DMS153 (cell line): ENCODE results near the gene PCK2.

Experiments used
- DNase-seq: peaks from one replicate; lab custom pipeline; 2025; lab: John Stamatoyannopoulos, UW

Gene PCK2

DNA sequence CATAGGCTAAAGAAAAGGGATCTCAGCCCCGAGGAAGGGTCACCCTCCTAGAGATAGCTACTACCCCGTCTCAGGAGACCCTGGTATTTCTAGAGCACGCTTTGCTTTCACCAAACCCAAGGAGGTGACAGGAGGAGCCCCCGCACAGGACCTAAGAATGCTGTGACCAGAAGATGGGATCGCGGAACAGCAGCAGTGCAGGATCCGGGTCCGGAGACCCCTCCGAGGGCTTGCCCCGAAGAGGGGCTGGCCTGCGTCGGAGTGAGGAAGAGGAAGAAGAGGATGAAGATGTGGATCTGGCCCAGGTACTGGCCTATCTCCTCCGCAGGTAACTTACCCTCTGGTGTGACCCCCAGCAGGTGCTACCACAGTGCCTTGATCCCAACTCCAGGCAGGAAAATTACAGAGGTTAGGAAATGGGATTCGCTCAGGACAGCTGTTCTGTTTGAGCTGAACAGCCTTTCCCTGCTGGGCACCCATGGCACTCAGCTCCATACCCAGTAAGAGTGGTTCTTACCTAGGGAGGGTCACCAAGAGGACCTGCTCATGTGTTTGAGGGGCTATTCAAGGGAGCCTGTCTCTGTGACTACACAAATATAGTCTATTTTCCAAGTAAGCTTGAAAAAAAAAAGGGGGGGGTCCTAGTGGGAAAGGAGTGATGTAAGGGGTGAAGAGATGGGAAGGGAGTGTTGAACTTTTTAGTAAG is 21.5 kb downstream of the PCK2 start:
- DNase-seq, result no peak

DNA sequence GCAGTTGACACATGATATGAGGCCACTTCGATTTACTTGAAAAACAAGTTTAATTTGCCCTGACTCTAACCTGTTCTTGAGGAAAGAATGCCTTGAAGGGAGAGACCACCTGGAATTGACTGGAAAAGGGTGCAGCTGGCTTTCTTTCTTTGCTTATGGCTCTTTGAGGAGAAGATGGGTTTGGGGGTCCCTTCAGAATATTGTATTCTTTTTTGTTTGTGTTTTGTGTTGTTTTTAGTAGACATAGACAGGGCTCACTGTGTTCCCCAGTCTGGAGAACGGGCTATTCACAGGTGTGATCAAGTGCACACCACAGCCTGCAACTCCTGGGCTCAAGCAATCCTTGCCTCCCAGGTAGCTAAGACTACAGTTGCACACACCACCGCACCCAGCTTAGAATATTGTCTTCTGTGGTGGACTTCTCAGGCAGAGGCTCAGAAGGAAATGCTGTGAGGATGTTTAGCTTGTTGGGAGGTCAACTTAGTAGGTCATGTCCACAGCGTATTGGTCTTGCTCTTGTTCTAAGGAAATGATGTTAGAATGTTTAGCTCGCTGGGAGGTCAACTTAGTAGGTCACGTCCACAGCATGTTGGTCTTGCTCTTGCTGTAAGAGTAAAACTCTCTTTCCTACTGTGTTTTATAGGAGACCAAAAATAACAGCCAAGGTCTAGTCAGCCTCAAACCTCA is 22.2 kb downstream of the PCK2 start:
- DNase-seq, result no peak

GRCh38 chr14:24117179-24117578 is 23.1 kb downstream of the PCK2 start:
- no peak for DNase-seq

DNA sequence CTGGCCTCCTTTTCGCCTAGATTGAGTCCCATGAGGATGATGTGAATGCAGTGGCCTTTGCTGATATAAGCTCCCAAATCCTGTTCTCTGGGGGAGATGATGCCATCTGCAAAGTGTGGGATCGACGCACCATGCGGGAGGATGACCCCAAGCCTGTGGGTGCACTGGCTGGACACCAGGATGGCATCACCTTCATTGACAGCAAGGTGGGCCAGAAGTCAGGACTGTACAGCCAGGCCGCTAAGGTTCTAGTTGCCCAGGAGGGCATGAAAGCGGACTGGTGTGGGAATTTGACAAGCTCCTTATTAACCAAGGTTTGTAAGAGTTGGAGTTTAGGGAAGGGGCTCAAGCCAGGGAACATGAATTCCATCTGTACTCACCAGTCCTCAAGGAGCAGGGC is 25.6 kb downstream of the PCK2 start:
- DNase-seq, result no peak

DNA sequence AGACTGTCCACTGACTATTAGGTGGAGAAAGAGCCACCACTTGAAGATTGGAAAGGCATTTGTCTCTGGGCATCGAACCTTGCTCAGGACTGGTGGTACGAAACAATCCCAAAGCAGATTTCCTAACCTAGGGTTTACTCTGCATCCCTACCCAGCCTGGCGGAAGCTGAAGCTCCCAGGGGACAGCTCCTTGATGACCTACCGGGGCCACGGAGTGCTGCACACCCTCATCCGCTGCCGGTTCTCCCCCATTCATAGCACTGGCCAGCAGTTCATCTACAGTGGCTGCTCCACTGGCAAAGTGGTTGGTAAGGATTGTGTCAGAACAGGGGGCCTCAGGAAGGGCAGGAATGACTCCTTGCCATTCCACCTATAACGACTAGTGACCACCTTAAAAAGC is 27.1 kb downstream of the PCK2 start:
- DNase-seq, result no peak

DNA sequence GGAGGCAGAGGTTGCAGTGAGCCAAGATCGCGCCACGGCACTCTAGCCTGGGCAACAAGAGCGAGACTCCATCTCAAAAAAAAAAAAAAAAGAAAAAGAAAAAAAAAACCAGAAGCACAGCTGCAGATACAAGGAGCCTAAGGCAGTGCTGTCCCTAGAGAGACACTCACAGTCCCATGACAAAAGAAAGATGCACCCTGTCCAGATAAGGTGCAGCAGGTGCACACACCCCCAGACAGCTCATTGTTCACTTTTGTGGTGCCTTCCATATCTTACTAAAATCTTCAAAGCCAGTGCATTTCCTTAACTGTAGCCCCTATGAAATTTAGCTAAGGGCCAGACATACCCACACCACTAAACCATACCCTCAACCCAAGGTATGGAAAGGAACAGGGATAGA is 28.3 kb downstream of the PCK2 start:
- no peak for DNase-seq

- no peak for DNase-seq
These were observed 28.8 kb downstream of the PCK2 start for GRCh38 chr14:24122898-24123297.

GRCh38 chr14:24123424-24124417 is 29.6 kb downstream of the PCK2 start:
- no peak for DNase-seq

GRCh38 chr14:24126939-24127338 is 32.8 kb downstream of the PCK2 start:
- DNase-seq, result no peak

DNA sequence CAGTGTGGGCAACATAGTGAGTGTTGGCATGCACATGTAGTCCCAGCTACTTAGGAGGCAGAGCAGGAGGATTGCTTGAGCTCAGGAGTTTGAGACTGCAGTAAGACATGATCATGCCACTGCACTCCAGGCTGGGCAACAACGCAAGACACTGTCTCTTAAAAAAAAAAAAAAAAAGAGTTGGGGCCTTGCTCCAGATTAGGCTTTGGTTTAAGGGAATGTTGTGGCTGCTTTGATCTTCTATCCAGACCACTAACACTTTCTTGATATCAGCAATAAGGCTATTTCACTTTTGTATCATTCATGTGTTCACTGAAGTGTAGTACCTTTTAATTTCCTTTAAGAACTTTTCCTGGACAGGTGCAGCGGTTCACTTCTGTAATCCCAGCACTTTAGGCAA is 33.6 kb downstream of the PCK2 start:
- no peak for DNase-seq

- no peak for DNase-seq
These were observed 35.4 kb downstream of the PCK2 start for GRCh38 chr14:24129410-24129998.

GRCh38 chr14:24130380-24130716 is 36.2 kb downstream of the PCK2 start, which contains the start of gene FITM1:
Gene FITM1 (plus strand): TSS chr14:24130659. CDS start chr14:24131564, 905 bp downstream.
- no peak for DNase-seq

DNA sequence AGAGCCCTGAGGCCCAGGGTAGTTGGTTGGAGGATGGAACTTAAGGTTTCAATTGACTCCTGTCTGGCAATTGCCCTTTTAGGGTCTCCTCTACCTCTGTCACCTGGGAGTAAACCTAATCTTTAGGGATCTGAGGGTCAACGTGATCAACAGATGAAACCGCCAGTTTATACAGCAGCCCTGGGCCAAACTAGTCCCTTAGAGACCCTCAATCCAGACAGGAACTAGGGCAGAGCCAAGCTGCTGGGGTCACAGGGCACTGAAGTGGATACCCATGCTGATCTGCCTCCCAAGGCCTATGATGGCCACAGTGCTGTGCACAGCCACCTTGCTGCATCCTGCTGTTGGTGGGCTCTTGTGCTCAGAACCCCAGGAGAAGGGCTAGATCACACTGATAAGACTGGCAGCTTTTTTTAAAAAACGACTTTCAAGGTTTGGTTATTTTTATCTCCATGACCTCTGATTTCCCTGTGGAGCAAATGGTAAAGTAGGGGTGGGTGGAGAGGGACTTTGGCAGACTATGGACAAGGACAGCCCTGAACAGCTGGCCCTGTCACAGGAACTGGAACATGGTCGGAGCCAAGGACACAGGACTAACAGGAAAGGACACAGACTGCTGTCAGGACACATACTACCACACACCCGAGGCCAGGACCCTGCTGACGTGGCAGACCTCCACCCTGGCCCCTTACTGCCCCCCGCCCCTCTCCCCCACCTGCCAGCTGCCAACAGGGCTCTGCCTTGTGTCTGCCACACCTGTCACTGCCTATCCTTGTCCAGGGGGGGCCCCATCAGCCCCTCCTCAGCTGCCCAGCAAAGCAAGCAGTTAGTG is 36.8 kb downstream of the PCK2 start:
- DNase-seq, result no peak

GRCh38 chr14:24131549-24131966 is 37.4 kb downstream of the PCK2 start:
- no peak for DNase-seq

GRCh38 chr14:24132061-24132685 is 38.1 kb downstream of the PCK2 start:
- DNase-seq, result peak; percentile 85

- no peak for DNase-seq
These were observed 38.9 kb downstream of the PCK2 start for GRCh38 chr14:24132976-24133375.

GRCh38 chr14:24133735-24134134 is 39.6 kb downstream of the PCK2 start:
- DNase-seq, result no peak

DNA sequence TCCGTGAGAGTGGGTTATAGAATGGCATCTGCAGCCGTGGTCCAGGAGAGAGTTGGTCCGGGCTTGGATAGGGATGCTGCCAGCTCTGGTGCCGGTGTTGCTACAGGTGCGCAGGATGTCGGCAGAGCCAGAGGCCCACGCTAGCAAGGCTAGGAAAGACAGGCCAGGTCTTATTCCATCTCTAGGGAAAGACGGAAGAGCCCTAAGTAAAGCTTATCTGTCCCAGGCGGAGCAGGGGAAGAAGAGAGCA is 41.4 kb downstream of the PCK2 start:
- no peak for DNase-seq

DNA sequence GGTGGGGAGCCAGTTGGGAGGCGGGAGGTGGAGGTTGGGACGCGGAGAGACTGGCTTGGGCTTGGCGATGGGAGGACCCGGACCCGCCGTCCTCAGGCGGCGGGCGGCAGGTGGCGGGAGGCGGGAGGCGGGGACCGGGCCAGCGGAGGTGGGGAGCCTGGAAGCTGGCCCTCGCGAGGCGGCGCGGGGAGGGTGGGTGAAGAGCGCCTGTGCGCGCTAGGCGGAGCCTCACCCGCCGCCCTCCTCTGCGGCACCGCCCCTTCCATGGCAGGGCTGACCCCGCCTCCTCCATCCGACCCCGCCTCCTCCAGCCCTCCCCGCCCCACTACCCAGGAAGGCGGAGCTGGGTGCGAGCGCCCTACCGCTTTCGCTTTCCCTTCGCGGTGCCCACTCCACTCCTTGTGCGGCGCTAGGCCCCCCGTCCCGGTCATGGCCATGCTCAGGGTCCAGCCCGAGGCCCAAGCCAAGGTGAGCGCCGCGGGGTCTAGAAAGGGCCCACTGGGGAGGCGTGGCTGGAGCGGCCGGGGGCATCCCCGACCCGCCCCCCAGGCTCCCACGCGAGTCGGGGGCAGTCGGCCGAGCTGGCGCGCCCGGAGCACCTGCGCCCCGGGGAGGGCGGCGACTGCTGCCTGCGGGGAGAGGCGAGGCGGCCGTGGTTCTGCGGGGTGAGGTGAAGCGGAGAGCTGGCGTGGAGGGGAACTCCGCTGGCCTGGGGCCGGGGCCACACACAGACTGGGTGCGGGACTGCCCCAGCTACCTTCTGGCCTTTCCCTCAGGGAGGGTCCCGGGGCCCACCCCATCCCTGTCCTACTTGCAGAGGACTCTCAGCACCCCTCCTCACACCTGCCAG is 41.9 kb downstream of the PCK2 start, which contains the start of gene PSME1:
PSME1 (plus strand) TSS at position 361 of the 850 bp plus-strand sequence; CDS start at position 430, 69 bp downstream.
- peak; percentile 88 for DNase-seq
